ENCODE results near the gene ADH7. TPM values are rescaled to one million over a fixed set of nuclear protein-coding genes. Genes with fewer than 3 reads are reported as not detected.

Gene ADH7
- total and polyA plus RNA-seq, 2 of the 8 experiments (the other 6 are each of a cell fraction or from before 2014, with no cell fraction given) = not detected

GRCh38 chr4:99405433-99406115, 29.6 kb downstream of the ADH7 start:
- Histone ChIP-seq H3K79me2 (ENCODE audit: control insufficient read depth in 1 of 2, insufficient read depth in 2 of 2, low read length in 2 of 2) (no peaks in the 10 kb centered on the region), H3K27me3 (replicated peaks in 1 of 4; ENCODE audit: control insufficient read depth in 3 of 4, extremely low read depth in 1 of 4, insufficient read depth in 3 of 4, low read length in 3 of 4) (no peaks in the 10 kb centered on the region), H3K9ac (replicated peaks in 1 of 4; ENCODE audit: extremely low read depth in 1 of 4, low read depth in 3 of 4, low read length in 3 of 4) (no peak overlapping the region), H2BK5ac (ENCODE audit: low read depth, low read length) (no peak overlapping the region), H2BK20ac (ENCODE audit: low read length) (no peak overlapping the region), H4K5ac (ENCODE audit: insufficient read length, low read depth, low read length) (no peak overlapping the region), H4K20me1 (replicated peaks in 1 of 2; ENCODE audit: control insufficient read depth in 1 of 2, insufficient read depth in 2 of 2, low read length in 2 of 2) (no peaks in the 10 kb centered on the region), H3K27ac (ENCODE audit: low read depth, low read length) (no peak overlapping the region), H3K9me3 (ENCODE audit: insufficient read depth in 2 of 2, low read depth in 1 of 2, low read length in 1 of 2) (no peaks in the 10 kb centered on the region), H3K4me2 (ENCODE audit: insufficient read depth in 1 of 2, low read depth in 2 of 2, low read length in 2 of 2) (no peak overlapping the region; a peak in 1 of 4 replicates), H3K14ac (ENCODE audit: insufficient read length) (no peak overlapping the region), H2BK15ac (ENCODE audit: low read length) (no peak overlapping the region), H3K18ac (ENCODE audit: extremely low read depth, low read length) (no peak overlapping the region), H3K23me2 (ENCODE audit: low read depth, low read length) (no peaks in the 10 kb centered on the region), H3K56ac (replicated peaks; ENCODE audit: insufficient read length, low read depth, low read length) (no peak overlapping the region), H2BK120ac (replicated peaks; ENCODE audit: low read depth, low read length) (no peak overlapping the region), H2AFZ (ENCODE audit: low read length) (no peak overlapping the region), H2BK12ac (ENCODE audit: low read depth, low read length) (no peak overlapping the region), H4K8ac (ENCODE audit: extremely low read depth, insufficient read depth, low read length) (no peak overlapping the region), H4K91ac (replicated peaks; ENCODE audit: insufficient read length, low read length) (no peak overlapping the region), H3K4me1 (replicated peaks in 1 of 4; ENCODE audit: control insufficient read depth in 3 of 4, insufficient read depth in 4 of 4, low read length in 3 of 4) (peaks cover 0 to 4% (median 1%) of the 10 kb centered on the region in 4 experiments; a peak in 4 of 7 replicates), H3K36me3 (ENCODE audit: control insufficient read depth in 2 of 4, insufficient read depth in 4 of 4, low read length in 3 of 4) (no peaks in the 10 kb centered on the region), H3K23ac (ENCODE audit: insufficient read length) (no peak overlapping the region), H2AK5ac (ENCODE audit: low read depth, low read length) (no peak overlapping the region), H3K79me1 (ENCODE audit: low read depth, low read length) (no peaks in the 10 kb centered on the region), H3K4me3 (ENCODE audit: extremely low read depth in 1 of 4, insufficient read depth in 2 of 4, low read depth in 3 of 4, low read length in 4 of 4) (no peak overlapping the region), H3K4ac (replicated peaks; ENCODE audit: insufficient read length, low read depth, low read length) (no peak overlapping the region)
- ChIA-PET CTCF (ENCODE audit: partially characterized antibody) (interaction anchor here (0.5 to 4.5 kb wide), 38 partner anchors 9 to 938 kb away, joined by 3 to 23 read pairs (median 3); partner anchors contain the start of gene ADH5), POLR2A (ENCODE audit: partially characterized antibody) (no interaction called here)
- FAIRE-seq (peak; percentile 90), DNase-seq (ENCODE audit: low read depth in 1 of 2, low spot score in 2 of 2) (peak; percentile 21 to 90)
- TF ChIP-seq SP1 (IDR thresholded peaks at IDR 0.05; ENCODE audit: low read depth, low read length) = no peak
- peak; percentile 93 to 94 for TF ChIP-seq RAD21 (IDR thresholded peaks at IDR 0.05 in 1 of 2, conservative IDR thresholded peaks at IDR 0.05 in 1 of 2; ENCODE audit: low read depth in 2 of 2, low read length in 2 of 2)
- peak; percentile 24; the same call in 1 of the 2 replicates for TF ChIP-seq CREB1 (IDR thresholded peaks at IDR 0.05)
- TF ChIP-seq CTCF (IDR thresholded peaks at IDR 0.05; ENCODE audit: control extremely low read depth in 1 of 3, insufficient read depth in 1 of 3, low read depth in 1 of 3, low read length in 3 of 3) = peak in 2 of 3 experiments; percentile 80 to 84; a peak in 3 of 4 replicates
- WGBS, 2 experiments (ENCODE audit: extremely low coverage in 1 of 2, insufficient coverage in 1 of 2, insufficient read length in 1 of 2, insufficient replicate concordance in 2 of 2, low coverage in 1 of 2, low lambda C conversion rate in 2 of 2, missing lambda C conversion rate in 1 of 2) = 32 to 100% methylated on average over 1 to 6 of the region's 6 CpGs

Measured in H1 (cell line).